Esophagus (tissue), 2 donors: Measurements from ENCODE around the gene IRS4. TPM values are rescaled to one million over a fixed set of nuclear protein-coding genes. Genes with fewer than 3 reads are reported as not detected.

Source experiments
- H3K27ac ChIP-seq, 2 donors: one replicate each; pipeline ENCODE4 v1.5.1; 2013; ENCODE audit warnings: low read depth in 2 of 2, mild to moderate bottlenecking in 2 of 2, inconsistent platforms in 1 of 2, low read length in 1 of 2, moderate library complexity in 1 of 2
- H3K27me3 ChIP-seq, 2 donors: one replicate each; pipeline ENCODE4 v1.6.1; 2013; ENCODE audit warnings: low read length in 2 of 2, control low read depth in 1 of 2, mild to moderate bottlenecking in 1 of 2; ENCODE audit not compliant: insufficient read depth in 2 of 2, control insufficient read depth in 1 of 2
- H3K36me3 ChIP-seq, 2 donors: one replicate each; pipeline ENCODE4 v1.6.1; 2013; ENCODE audit warnings: low read length in 1 of 2; ENCODE audit not compliant: control insufficient read depth in 2 of 2, insufficient read depth in 2 of 2
- H3K4me1 ChIP-seq, 2 donors: one replicate each; pipeline ENCODE4 v1.6.1; 2013; ENCODE audit warnings: low read length in 1 of 2; ENCODE audit not compliant: control insufficient read depth in 2 of 2, insufficient read depth in 2 of 2
- H3K4me3 ChIP-seq, 2 donors: one replicate each; pipeline ENCODE4 v1.5.1; 2013; ENCODE audit warnings: low read length in 2 of 2, mild to moderate bottlenecking in 2 of 2, low read depth in 1 of 2, moderate library complexity in 1 of 2
- H3K9me3 ChIP-seq, 2 donors: one replicate each; pipeline ENCODE4 v1.6.1; 2013; ENCODE audit warnings: mild to moderate bottlenecking in 2 of 2, low read depth in 1 of 2, low read length in 1 of 2, moderate library complexity in 1 of 2; ENCODE audit not compliant: control insufficient read depth in 2 of 2, insufficient read depth in 1 of 2
- WGBS, 2 donors: extraction: QIAGEN DNeasy Blood & Tissue Kit; methylation state at CpG; one replicate each; pipeline ENCODE4 v1.1.7; 2013; 5-methylcytosine and 5-hydroxymethylcytosine counted together
- polyA plus RNA-seq, 2 donors: library from polyadenylated mRNA; stranded (reverse); fragments of 200-250 nt; gene quantifications; one replicate each; pipeline ENCODE4 v1.2.3, GENCODE V29; 2013
- donor health status: healthy with polysubstance abuse.
- donor health status: Bipolar disorder and iron deficiency.

The IRS4 gene
- polyA plus RNA-seq, 2 donors, result 0.01 TPM; not detected in 1

GRCh38 chrX:108731153-108731552 is 5.2 kb downstream of the IRS4 start:
- H3K36me3 ChIP-seq, result no peaks in the 10 kb centered on the region
- H3K4me3 ChIP-seq, result no peak overlapping the region
- WGBS, 2 donors, result 27 to 30% methylated on average over 2 of the region's 2 CpGs
- H3K27me3 ChIP-seq, result peaks cover 10 to 12% of the 10 kb centered on the region in 2 donors
- H3K9me3 ChIP-seq, result peaks cover 0 to 5% of the 10 kb centered on the region in 2 donors
- H3K4me1 ChIP-seq, result no peaks in the 10 kb centered on the region
- no peak overlapping the region for H3K27ac ChIP-seq

- whole genome bisulfite sequencing, 2 donors, result 56 to 62% methylated on average over 3 of the region's 3 CpGs
- Histone ChIP-seq H3K4me3 (no peak overlapping the region), H3K36me3 (no peaks in the 10 kb centered on the region), H3K4me1 (no peaks in the 10 kb centered on the region), H3K27me3 (peaks cover 0 to 6% of the 10 kb centered on the region in 2 donors), H3K27ac (no peak overlapping the region), H3K9me3 (no peaks in the 10 kb centered on the region)
Observed at GRCh38 chrX:108726748-108727147, 9.6 kb downstream of the IRS4 start.

- Histone ChIP-seq H3K27me3 (peaks cover 0 to 6% of the 10 kb centered on the region in 2 donors), H3K4me1 (no peaks in the 10 kb centered on the region), H3K9me3 (no peaks in the 10 kb centered on the region), H3K27ac (no peak overlapping the region), H3K4me3 (no peak overlapping the region), H3K36me3 (no peaks in the 10 kb centered on the region)
- 51 to 54% methylated on average over 2 of the region's 2 CpGs for WGBS, 2 donors
Observed at GRCh38 chrX:108722561-108722960, 13.8 kb downstream of the IRS4 start.

GRCh38 chrX:108712886-108713285 is 23.5 kb downstream of the IRS4 start:
- no peaks in the 10 kb centered on the region for H3K36me3 ChIP-seq
- no peaks in the 10 kb centered on the region for H3K27me3 ChIP-seq
- WGBS, 2 donors, result 66 to 75% methylated on average over 1 of the region's 1 CpG

GRCh38 chrX:108704839-108705238 is 31.5 kb downstream of the IRS4 start:
- WGBS, 2 donors, result 52 to 61% methylated on average over 2 of the region's 2 CpGs
- H3K36me3 ChIP-seq, result no peaks in the 10 kb centered on the region
- H3K4me3 ChIP-seq, result no peak overlapping the region
- no peaks in the 10 kb centered on the region for H3K9me3 ChIP-seq
- H3K27ac ChIP-seq, result no peak overlapping the region
- no peaks in the 10 kb centered on the region for H3K4me1 ChIP-seq
- no peaks in the 10 kb centered on the region for H3K27me3 ChIP-seq

More at GRCh38 chrX:108712886-108713285, 23.5 kb downstream of the IRS4 start:
- Histone ChIP-seq H3K9me3 (no peaks in the 10 kb centered on the region), H3K27ac (no peak overlapping the region), H3K4me1 (no peaks in the 10 kb centered on the region), H3K4me3 (no peak overlapping the region)

GRCh38 chrX:108702530-108702929 is 33.8 kb downstream of the IRS4 start:
- no peak overlapping the region for H3K27ac ChIP-seq
- 12 to 22% methylated on average over 1 of the region's 1 CpG for WGBS, 2 donors
- H3K4me1 ChIP-seq, result no peaks in the 10 kb centered on the region
- H3K36me3 ChIP-seq, result no peaks in the 10 kb centered on the region
- H3K4me3 ChIP-seq, result no peak overlapping the region
- no peaks in the 10 kb centered on the region for H3K9me3 ChIP-seq
- H3K27me3 ChIP-seq, result no peaks in the 10 kb centered on the region

GRCh38 chrX:108701633-108702032 is 34.7 kb downstream of the IRS4 start:
- no peak overlapping the region for H3K27ac ChIP-seq
- no peaks in the 10 kb centered on the region for H3K9me3 ChIP-seq
- H3K4me3 ChIP-seq, result no peak overlapping the region
- H3K27me3 ChIP-seq, result no peaks in the 10 kb centered on the region
- no peaks in the 10 kb centered on the region for H3K4me1 ChIP-seq
- no peaks in the 10 kb centered on the region for H3K36me3 ChIP-seq
- WGBS, 2 donors, result 68 to 74% methylated on average over 2 of the region's 2 CpGs

- Histone ChIP-seq H3K27me3 (no peaks in the 10 kb centered on the region), H3K4me3 (no peak overlapping the region), H3K36me3 (no peaks in the 10 kb centered on the region), H3K27ac (no peak overlapping the region), H3K9me3 (no peaks in the 10 kb centered on the region), H3K4me1 (no peaks in the 10 kb centered on the region)
- 47 to 54% methylated on average over 1 of the region's 1 CpG for WGBS, 2 donors
Observed at GRCh38 chrX:108699368-108699767, 37.0 kb downstream of the IRS4 start.

GRCh38 chrX:108696690-108697089 is 39.7 kb downstream of the IRS4 start:
- Histone ChIP-seq H3K36me3 (no peaks in the 10 kb centered on the region), H3K27me3 (no peaks in the 10 kb centered on the region), H3K27ac (no peak overlapping the region), H3K4me1 (no peaks in the 10 kb centered on the region), H3K4me3 (no peak overlapping the region), H3K9me3 (no peaks in the 10 kb centered on the region)
- WGBS, 2 donors, result 58 to 77% methylated on average over 3 of the region's 3 CpGs
